ENCODE data around the gene SCYGR8. TPM values are rescaled to one million over a fixed set of nuclear protein-coding genes. Genes with fewer than 3 reads are reported as not detected.

Gene SCYGR8
- total and polyA plus RNA-seq, 2 of the 8 experiments (the other 6 are each of a cell fraction or from before 2014, with no cell fraction given): not detected

- TF ChIP-seq YY1 (IDR thresholded peaks at IDR 0.05; ENCODE audit: low read depth, low read length) (no peak), GABPA (IDR thresholded peaks at IDR 0.05; ENCODE audit: borderline replicate concordance, insufficient read depth, low read length) (no peak), HDAC2 (IDR thresholded peaks at IDR 0.05; ENCODE audit: borderline replicate concordance in 1 of 2, low read depth in 2 of 2, low read length in 2 of 2) (no peak), RNF2 (IDR thresholded peaks at IDR 0.05; ENCODE audit: borderline replicate concordance, low read depth, low read length, missing control alignments, poor library complexity, severe bottlenecking) (no peak), ATF2 (IDR thresholded peaks at IDR 0.05; ENCODE audit: low read length) (no peak)
Measured at GRCh38 chr2:227703961-227704360, 41.7 kb upstream of the SCYGR8 start (continued).
